ENCODE measurements around the gene NMNAT3. TPM values are rescaled to one million over a fixed set of nuclear protein-coding genes. Genes with fewer than 3 reads are reported as not detected.

The NMNAT3 gene
- total RNA-seq, 2 donors from 2014 or later = 1.2 to 1.6 TPM

DNA sequence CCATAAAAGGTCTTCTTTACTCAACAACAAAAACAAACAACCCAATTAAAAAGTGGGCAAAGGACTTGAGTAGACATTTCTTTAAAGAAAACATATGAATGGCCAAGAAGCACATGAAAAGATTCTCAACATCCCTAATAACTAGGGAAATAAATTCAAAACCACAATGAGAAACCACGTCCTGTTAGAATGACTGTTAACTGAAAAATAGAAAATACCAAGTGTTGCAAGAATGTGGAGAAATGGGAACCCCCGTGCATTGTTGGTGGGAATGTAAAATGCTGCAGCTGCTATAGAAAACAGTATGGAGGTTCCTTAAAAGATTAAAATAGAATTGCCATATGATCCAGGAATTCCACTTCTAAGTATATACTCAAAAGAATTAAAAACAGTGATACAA, 34.8 kb downstream of the NMNAT3 start:
- H3K27me3 ChIP-seq (ENCODE audit: control insufficient read depth, insufficient read depth, low read length, poor library complexity, severe bottlenecking) = no peaks in the 10 kb centered on the region
- no peaks in the 10 kb centered on the region for H3K9me3 ChIP-seq (ENCODE audit: control insufficient read depth, low read length)
- H3K36me3 ChIP-seq (ENCODE audit: control insufficient read depth, insufficient read depth, low read length) = no peaks in the 10 kb centered on the region
- Mint-ChIP-seq H3K9me3 (no peaks in the 10 kb centered on the region), H3K27me3 (ENCODE audit: insufficient read depth) (peaks cover 2% of the 10 kb centered on the region), H3K4me3 (no peak overlapping the region), H3K36me3 (ENCODE audit: low read depth) (no peaks in the 10 kb centered on the region), H3K4me1 (no peaks in the 10 kb centered on the region), H3K27ac (no peak overlapping the region)
- no peaks in the 10 kb centered on the region for H3K4me1 ChIP-seq (ENCODE audit: control insufficient read depth, insufficient read depth, low read length)
- H3K4me3 ChIP-seq (ENCODE audit: low read length) = no peak overlapping the region
- H3K27ac ChIP-seq (ENCODE audit: low read depth, low read length) = no peak overlapping the region
- TF ChIP-seq, protein P1, sequence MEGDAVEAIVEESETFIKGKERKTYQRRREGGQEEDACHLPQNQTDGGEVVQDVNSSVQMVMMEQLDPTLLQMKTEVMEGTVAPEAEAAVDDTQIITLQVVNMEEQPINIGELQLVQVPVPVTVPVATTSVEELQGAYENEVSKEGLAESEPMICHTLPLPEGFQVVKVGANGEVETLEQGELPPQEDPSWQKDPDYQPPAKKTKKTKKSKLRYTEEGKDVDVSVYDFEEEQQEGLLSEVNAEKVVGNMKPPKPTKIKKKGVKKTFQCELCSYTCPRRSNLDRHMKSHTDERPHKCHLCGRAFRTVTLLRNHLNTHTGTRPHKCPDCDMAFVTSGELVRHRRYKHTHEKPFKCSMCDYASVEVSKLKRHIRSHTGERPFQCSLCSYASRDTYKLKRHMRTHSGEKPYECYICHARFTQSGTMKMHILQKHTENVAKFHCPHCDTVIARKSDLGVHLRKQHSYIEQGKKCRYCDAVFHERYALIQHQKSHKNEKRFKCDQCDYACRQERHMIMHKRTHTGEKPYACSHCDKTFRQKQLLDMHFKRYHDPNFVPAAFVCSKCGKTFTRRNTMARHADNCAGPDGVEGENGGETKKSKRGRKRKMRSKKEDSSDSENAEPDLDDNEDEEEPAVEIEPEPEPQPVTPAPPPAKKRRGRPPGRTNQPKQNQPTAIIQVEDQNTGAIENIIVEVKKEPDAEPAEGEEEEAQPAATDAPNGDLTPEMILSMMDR (conservative IDR thresholded peaks at IDR 0.05) = no peak
- H3K9ac ChIP-seq (ENCODE audit: extremely low read depth, low read length, poor library complexity, severe bottlenecking) = no peak overlapping the region
- WGBS, 2 experiments (ENCODE audit: insufficient coverage in 1 of 2, insufficient read length in 1 of 2) = 80 to 86% methylated on average over 1 to 2 of the region's 2 CpGs
- no peak for DNase-seq

- Mint-ChIP-seq H3K36me3 (ENCODE audit: low read depth) (no peaks in the 10 kb centered on the region), H3K27me3 (ENCODE audit: insufficient read depth) (peaks cover 2% of the 10 kb centered on the region), H3K4me3 (no peak overlapping the region), H3K4me1 (no peaks in the 10 kb centered on the region), H3K27ac (no peak overlapping the region), H3K9me3 (no peaks in the 10 kb centered on the region)
- WGBS, 2 experiments (ENCODE audit: insufficient coverage in 1 of 2, insufficient read length in 1 of 2) = 97% methylated on average over 1 of the region's 1 CpG; no CpG with 5 or more reads in 1 of the 2 experiments
- Histone ChIP-seq H3K36me3 (ENCODE audit: control insufficient read depth, insufficient read depth, low read length) (no peaks in the 10 kb centered on the region), H3K9me3 (ENCODE audit: control insufficient read depth, low read length) (no peaks in the 10 kb centered on the region), H3K9ac (ENCODE audit: extremely low read depth, low read length, poor library complexity, severe bottlenecking) (no peak overlapping the region), H3K27ac (ENCODE audit: low read depth, low read length) (no peak overlapping the region), H3K4me3 (ENCODE audit: low read length) (no peak overlapping the region), H3K4me1 (ENCODE audit: control insufficient read depth, insufficient read depth, low read length) (no peaks in the 10 kb centered on the region), H3K27me3 (ENCODE audit: control insufficient read depth, insufficient read depth, low read length, poor library complexity, severe bottlenecking) (no peaks in the 10 kb centered on the region)
- TF ChIP-seq, protein P1 (conservative IDR thresholded peaks at IDR 0.05) = no peak
- no peak for DNase-seq
These were observed 37.3 kb downstream of the NMNAT3 start for GRCh38 chr3:139640456-139640855.

- H3K9me3 Mint-ChIP-seq = no peaks in the 10 kb centered on the region
- Histone ChIP-seq H3K36me3 (ENCODE audit: control insufficient read depth, insufficient read depth, low read length) (no peaks in the 10 kb centered on the region), H3K9me3 (ENCODE audit: control insufficient read depth, low read length) (no peaks in the 10 kb centered on the region), H3K27me3 (ENCODE audit: control insufficient read depth, insufficient read depth, low read length, poor library complexity, severe bottlenecking) (no peaks in the 10 kb centered on the region), H3K9ac (ENCODE audit: extremely low read depth, low read length, poor library complexity, severe bottlenecking) (no peak overlapping the region), H3K4me3 (ENCODE audit: low read length) (no peak overlapping the region), H3K27ac (ENCODE audit: low read depth, low read length) (no peak overlapping the region), H3K4me1 (ENCODE audit: control insufficient read depth, insufficient read depth, low read length) (no peaks in the 10 kb centered on the region)
- no peak overlapping the region for H3K4me3 Mint-ChIP-seq
- 67 to 80% methylated on average over 1 of the region's 1 CpG for WGBS, 2 experiments (ENCODE audit: insufficient coverage in 1 of 2, insufficient read length in 1 of 2)
- DNase-seq = peak; percentile 3
- peaks cover 2% of the 10 kb centered on the region for H3K27me3 Mint-ChIP-seq (ENCODE audit: insufficient read depth)
- H3K36me3 Mint-ChIP-seq (ENCODE audit: low read depth) = no peaks in the 10 kb centered on the region
- H3K27ac Mint-ChIP-seq = no peak overlapping the region
- TF ChIP-seq, protein P1 (conservative IDR thresholded peaks at IDR 0.05) = no peak
- no peaks in the 10 kb centered on the region for H3K4me1 Mint-ChIP-seq
These were observed 38.1 kb downstream of the NMNAT3 start for GRCh38 chr3:139639662-139640061.
